ENCODE measurements around the gene SUGCT.

DNA sequence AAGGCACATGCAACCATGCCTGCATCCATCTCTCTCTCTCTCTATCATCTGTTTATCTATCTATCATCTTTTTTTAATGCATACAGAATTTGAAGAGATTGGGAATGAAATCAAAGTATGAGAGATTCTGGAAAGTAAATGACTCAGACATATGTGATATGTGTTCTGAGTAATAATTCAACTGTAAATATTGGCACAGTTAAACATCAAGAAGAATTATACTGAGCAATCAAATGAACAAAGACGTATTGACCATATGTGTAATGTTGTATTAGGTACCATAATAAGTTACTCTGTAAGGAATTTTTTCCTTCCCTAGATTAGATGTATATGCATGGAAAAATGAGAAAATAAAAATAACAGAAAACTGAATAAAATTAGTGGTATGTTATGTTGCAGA is 108.3 kb downstream of the SUGCT start:
- TF ChIP-seq POLR2A (IDR thresholded peaks at IDR 0.05; ENCODE audit: extremely low read depth, insufficient read length), result no peak
- TF ChIP-seq, protein P1, sequence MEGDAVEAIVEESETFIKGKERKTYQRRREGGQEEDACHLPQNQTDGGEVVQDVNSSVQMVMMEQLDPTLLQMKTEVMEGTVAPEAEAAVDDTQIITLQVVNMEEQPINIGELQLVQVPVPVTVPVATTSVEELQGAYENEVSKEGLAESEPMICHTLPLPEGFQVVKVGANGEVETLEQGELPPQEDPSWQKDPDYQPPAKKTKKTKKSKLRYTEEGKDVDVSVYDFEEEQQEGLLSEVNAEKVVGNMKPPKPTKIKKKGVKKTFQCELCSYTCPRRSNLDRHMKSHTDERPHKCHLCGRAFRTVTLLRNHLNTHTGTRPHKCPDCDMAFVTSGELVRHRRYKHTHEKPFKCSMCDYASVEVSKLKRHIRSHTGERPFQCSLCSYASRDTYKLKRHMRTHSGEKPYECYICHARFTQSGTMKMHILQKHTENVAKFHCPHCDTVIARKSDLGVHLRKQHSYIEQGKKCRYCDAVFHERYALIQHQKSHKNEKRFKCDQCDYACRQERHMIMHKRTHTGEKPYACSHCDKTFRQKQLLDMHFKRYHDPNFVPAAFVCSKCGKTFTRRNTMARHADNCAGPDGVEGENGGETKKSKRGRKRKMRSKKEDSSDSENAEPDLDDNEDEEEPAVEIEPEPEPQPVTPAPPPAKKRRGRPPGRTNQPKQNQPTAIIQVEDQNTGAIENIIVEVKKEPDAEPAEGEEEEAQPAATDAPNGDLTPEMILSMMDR (IDR thresholded peaks at IDR 0.05; ENCODE audit: low read depth, low read length), result no peak
